Heart left ventricle (tissue), 16 donors: Measurements from ENCODE around the gene EEF1AKMT2. TPM values are rescaled to one million over a fixed set of nuclear protein-coding genes. Genes with fewer than 3 reads are reported as not detected.
A peak's percentile ranks its signal among the peaks of the same experiment; 100 is the strongest.
"Not testable (repeated sequence)": the region's sequence is repeated elsewhere in the genome, so short reads cannot be mapped to it uniquely, and the experiment has no call there.

ENCODE experiments used
- ATAC-seq, 4 donors: fragments of 200-7000 bp; cut with Tn5 transposase; one replicate each; pipeline ENCODE4 v1.9.1; 2020 to 2022; ENCODE audit warnings: moderate library complexity in 4 of 4, mild to moderate bottlenecking in 3 of 4, moderate number of reproducible peaks in 1 of 4
- DNase-seq, 5 donors: peaks; one replicate each; pipeline ENCODE4 v3.0.0-alpha.2; 2020
- H3K27ac ChIP-seq, 12 donors: fragments of 200-600 bp; sonication (generic) in 4 of 12; one replicate each; pipeline versions ENCODE4 v1.5.0 to v1.8.0; 2016 to 2022; ENCODE audit warnings: mild to moderate bottlenecking in 2 of 12
- H3K27me3 ChIP-seq, 9 donors: fragments of 200-600 bp; sonication (generic) in 2 of 9; one replicate each; pipeline versions ENCODE4 v1.5.1 to v1.8.0; 2016 to 2022; ENCODE audit warnings: mild to moderate bottlenecking in 3 of 9
- H3K36me3 ChIP-seq, 9 donors: fragments of 200-600 bp; sonication (generic) in 2 of 9; one replicate each; pipeline versions ENCODE4 v1.5.0 to v1.8.0; 2018 to 2022; ENCODE audit warnings: mild to moderate bottlenecking in 2 of 9
- H3K4me1 ChIP-seq, 12 donors: fragments of 200-600 bp; sonication (generic) in 4 of 12; one replicate each; pipeline versions ENCODE4 v1.5.0 to v1.8.0; 2016 to 2022; ENCODE audit warnings: mild to moderate bottlenecking in 3 of 12
- H3K4me3 ChIP-seq, 12 donors: fragments of 200-600 bp; sonication (generic) in 4 of 12; one replicate each; pipeline versions ENCODE4 v1.5.0 to v1.8.0; 2017 to 2022; ENCODE audit warnings: mild to moderate bottlenecking in 9 of 12, moderate library complexity in 4 of 12
- H3K9me3 ChIP-seq, 12 donors: fragments of 200-600 bp; sonication (generic) in 4 of 12; one replicate each; pipeline versions ENCODE4 v1.5.0 to v1.8.0; 2016 to 2022; ENCODE audit warnings: mild to moderate bottlenecking in 1 of 12
- CTCF ChIP-seq, 12 donors: fragments of 200-600 bp; sonication (generic) in 4 of 12; IDR thresholded peaks; one replicate each; pipeline versions ENCODE4 v1.5.0 to v1.8.0; 2018 to 2022; ENCODE audit warnings: antibody characterized with exemption in 12 of 12, mild to moderate bottlenecking in 5 of 12
- POLR2A ChIP-seq, 2 donors: fragments of 450-650 bp; IDR thresholded peaks; one replicate each; pipeline ENCODE4 v1.6.1; 2017; ENCODE audit warnings: antibody characterized with exemption in 2 of 2, mild to moderate bottlenecking in 2 of 2, moderate library complexity in 2 of 2
- WGBS, 4 donors: extraction: QIAGEN DNeasy Blood & Tissue Kit in 2 of 4; methylation state at CpG; one replicate each; pipeline versions ENCODE4 v1.1.5 to v1.1.7; 2013 to 2018; 5-methylcytosine and 5-hydroxymethylcytosine counted together
- intact Hi-C, 10 donors: fragments of 100-400 bp; cut with DNase I; formaldehyde crosslinking; loops; one replicate each; pipeline versions ENCODE4 v1.11.1 to v1.14.2; 2022
- polyA plus RNA-seq, 2 donors: library from polyadenylated mRNA; stranded (reverse); fragments of 200-250 nt; gene quantifications; one replicate each; pipeline ENCODE4 v1.2.3, GENCODE V29; 2013
- total RNA-seq, 9 donors: library from RNA; depleted of rRNA in 2 of 9; stranded (reverse); fragments of >200 nt in 2 of 9; fragmentation: NEBNext Ultra II Directional in 3 of 9; extraction: Animal tissue kit (Norgen Biotek cat#: 25700) in 3 of 9; gene quantifications; one replicate each; pipeline versions ENCODE4 v1.1.0 to v1.2.4, GENCODE V29; 2016 to 2023
- donor health status: ischemic (EF 13 %, LVEDD 7.1; RV severe dilation, severe dysfunction).
- donor health status: healthy with polysubstance abuse.
- donor health status: DM: no; HTN: yes; CAD: no.
- donor health status: DM: no; HTN: no; CAD: no.
- donor health status: ischemic (EF 25% LVEDD 6.9; RV normal size, moderate dysfunction).
- donor health status: ischemic (EF 25% LVEDD 5.7; RV mildly dilated, moderate dysfunction).
- donor health status: healthy.
- donor health status: DM: yes; HTN: yes; CAD: no.
- donor health status: ischemic (EF 35%, LVEDD 5.7; RV mildly dilated, moderate dysfunction).
- donor health status: nonischemic (EF 11% LVEDD 7.7; RV severe dilation, severe dysfunction).
- donor health status: DM: yes; HTN: yes; CAD: no.
- donor health status: PGD.
- donor health status: ischemic (EF 29% LVEDD 5.4; RV normal size, mild dysfunction).
- donor health status: nonischemic (EF 23%, LVEDD 6.1; RV moderate dilation, normal function).

The EEF1AKMT2 gene
- total and polyA plus RNA-seq, 11 donors, result 3.6 to 14.8 (median 10.9) TPM

- H3K4me1 ChIP-seq, result peaks cover 0 to 17% (median 11%) of the 10 kb centered on the region in 12 donors
- H3K27me3 ChIP-seq, result no peaks in the 10 kb centered on the region
- no peaks in the 10 kb centered on the region for H3K36me3 ChIP-seq
- no peaks in the 10 kb centered on the region for H3K9me3 ChIP-seq
- no peak for DNase-seq
- TF ChIP-seq POLR2A (IDR thresholded peaks at IDR 0.05) (no peak), CTCF (IDR thresholded peaks at IDR 0.05) (no peak)
- intact Hi-C loops, result loop anchor here in 1 of 10 donors (10.0 kb wide), 1 partner anchor 116 kb away; no protein-coding TSS in a partner anchor
- no peak overlapping the region for H3K4me3 ChIP-seq
- H3K27ac ChIP-seq, result no peak overlapping the region
- WGBS, 4 donors, result 71 to 86% (median 80%) methylated on average over 1 of the region's 1 CpG
- no peak for ATAC-seq
Observed at GRCh38 chr10:124798364-124798763, 6.7 kb upstream of the EEF1AKMT2 start.

GRCh38 chr10:124792998-124793352, 1.3 kb upstream of the EEF1AKMT2 start:
- H3K4me3 ChIP-seq, result peak overlapping the region in 8 of 12 donors; percentile 80 to 100 (median 98)
- no peaks in the 10 kb centered on the region for H3K9me3 ChIP-seq
- H3K27me3 ChIP-seq, result no peaks in the 10 kb centered on the region
- no peak for ATAC-seq
- 95 to 98% (median 95%) methylated on average over 11 of the region's 11 CpGs for whole genome bisulfite sequencing, 4 donors
- H3K27ac ChIP-seq, result no peak overlapping the region
- peaks cover 0 to 18% (median 7%) of the 10 kb centered on the region in 12 donors for H3K4me1 ChIP-seq
- TF ChIP-seq CTCF (IDR thresholded peaks at IDR 0.05) (no peak), POLR2A (IDR thresholded peaks at IDR 0.05) (no peak)
- H3K36me3 ChIP-seq, result peaks cover 0 to 16% (median 11%) of the 10 kb centered on the region in 9 donors
- intact Hi-C loops, result loop anchor here in 2 of 10 donors (5.0 to 10.0 kb wide), 2 partner anchors 36 to 122 kb away; no protein-coding TSS in a partner anchor
- DNase-seq, result no peak

- peaks cover 0 to 78% (median 52%) of the 10 kb centered on the region in 9 donors for H3K36me3 ChIP-seq
- ATAC-seq, DNase-seq, H3K27me3 ChIP-seq, H3K9me3 ChIP-seq, intact Hi-C loops, H3K4me1 ChIP-seq, H3K27ac ChIP-seq, H3K4me3 ChIP-seq: not testable (repeated sequence)
- WGBS, 4 donors, result 88 to 100% (median 94%) methylated on average over 1 of the region's 1 CpG
Observed at GRCh38 chr10:124782900-124783299, 8.8 kb downstream of the EEF1AKMT2 start.

DNA sequence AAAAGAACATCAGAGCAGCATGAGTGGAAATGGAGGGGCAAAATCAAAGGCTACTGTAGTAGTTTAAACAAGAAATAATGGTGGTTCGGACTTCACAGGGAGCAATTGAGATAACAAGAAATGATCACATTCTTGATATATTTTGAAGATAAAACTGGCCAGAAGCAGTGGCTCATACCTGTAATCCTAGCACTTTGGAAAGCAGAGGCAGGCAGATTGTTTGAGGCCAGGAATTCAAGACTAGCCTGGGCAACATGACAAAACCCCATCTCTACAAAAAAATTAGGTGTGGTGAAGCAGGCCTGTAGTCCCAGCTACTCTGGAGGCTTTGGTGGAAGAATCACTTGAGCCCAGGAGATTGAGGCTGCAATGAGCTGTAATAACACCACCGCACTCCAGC, 22.9 kb downstream of the EEF1AKMT2 start:
- H3K4me3 ChIP-seq, result no peak overlapping the region
- no peak overlapping the region for H3K27ac ChIP-seq
- DNase-seq (no peak), ATAC-seq (no peak)
- no peaks in the 10 kb centered on the region for H3K27me3 ChIP-seq
- H3K9me3 ChIP-seq, result peaks cover 0 to 5% (median 0%) of the 10 kb centered on the region in 12 donors
- intact Hi-C loops, result no loop called here
- H3K36me3 ChIP-seq, result peaks cover 0 to 73% (median 50%) of the 10 kb centered on the region in 9 donors
- WGBS, 4 donors, result 96 to 100% (median 98%) methylated on average over 2 of the region's 2 CpGs
- no peak for TF ChIP-seq CTCF (IDR thresholded peaks at IDR 0.05)
- H3K4me1 ChIP-seq, result no peaks in the 10 kb centered on the region

DNA sequence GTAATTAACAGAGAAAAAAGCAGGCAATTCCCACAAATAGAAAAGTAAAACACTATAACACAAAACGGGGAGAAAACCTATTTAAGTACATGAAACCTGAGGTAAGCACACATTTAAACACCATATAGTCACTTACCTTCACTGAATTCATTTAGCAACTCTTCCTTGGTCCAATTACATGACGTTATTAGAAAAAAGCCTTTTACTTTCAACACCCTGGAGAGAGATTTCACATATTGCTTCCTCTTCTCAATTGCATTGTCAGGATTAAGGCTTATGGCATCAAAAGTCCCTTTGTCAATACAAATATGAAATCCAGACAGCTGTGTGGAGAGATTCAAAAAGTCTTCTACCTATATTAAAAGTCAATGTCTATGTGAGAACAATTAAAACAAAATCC, 26.4 kb downstream of the EEF1AKMT2 start:
- intact Hi-C loops, result no loop called here
- no peak for ATAC-seq
- no peaks in the 10 kb centered on the region for H3K4me1 ChIP-seq
- H3K9me3 ChIP-seq, result no peaks in the 10 kb centered on the region
- no peak overlapping the region for H3K27ac ChIP-seq
- TF ChIP-seq POLR2A (IDR thresholded peaks at IDR 0.05) (no peak), CTCF (IDR thresholded peaks at IDR 0.05) (no peak)
- no peak for DNase-seq
- 83 to 90% (median 87%) methylated on average over 2 of the region's 2 CpGs for WGBS, 4 donors
- peaks cover 0 to 75% (median 57%) of the 10 kb centered on the region in 9 donors for H3K36me3 ChIP-seq
- no peaks in the 10 kb centered on the region for H3K27me3 ChIP-seq
- no peak overlapping the region for H3K4me3 ChIP-seq
